Breast epithelium (tissue), 3 donors: ENCODE results near the gene KIRREL2.

Experiments
- CTCF ChIP-seq, 3 donors: fragments of 450-650 bp; IDR thresholded peaks; one replicate each; pipeline ENCODE4 v1.5.1; 2016 to 2017; ENCODE audit warnings: antibody characterized with exemption in 3 of 3, mild to moderate bottlenecking in 3 of 3, moderate library complexity in 3 of 3
- POLR2A ChIP-seq: fragments of 450-650 bp; IDR thresholded peaks from one replicate; pipeline ENCODE4 v1.6.1; 2016; ENCODE audit warnings: antibody characterized with exemption, mild to moderate bottlenecking, moderate library complexity
- POLR2AphosphoS5 ChIP-seq, 3 donors: sonication (generic); formaldehyde crosslinking; IDR thresholded peaks; one replicate each; pipeline ENCODE4 v1.6.1; 2017; ENCODE audit warnings: antibody characterized with exemption in 3 of 3

- TF ChIP-seq CTCF (IDR thresholded peaks at IDR 0.05) (no peak), POLR2A (no peak), POLR2AphosphoS5 (IDR thresholded peaks at IDR 0.05) (no peak)
Observed at GRCh38 chr19:35879770-35880317, 23.1 kb downstream of the KIRREL2 start.
